ENCODE data around the gene MTA1.

The MTA1 gene

GRCh38 chr14:105421723-105422615 lies 2.3 kb downstream of the MTA1 start:
- H3K4me3 ChIP-seq (ENCODE audit: low read depth, low read length), result peak overlapping the region; percentile 75
- no peak for TF ChIP-seq CTCF (IDR thresholded peaks at IDR 0.05; ENCODE audit: low read depth, low read length)

- TF ChIP-seq CTCF (IDR thresholded peaks at IDR 0.05; ENCODE audit: low read depth, low read length), result no peak
- H3K4me3 ChIP-seq (ENCODE audit: low read depth, low read length), result no peak overlapping the region
Observed at GRCh38 chr14:105422695-105423487, 3.3 kb downstream of the MTA1 start.

GRCh38 chr14:105423488-105424195 lies 4.0 kb downstream of the MTA1 start:
- no peak for TF ChIP-seq CTCF (IDR thresholded peaks at IDR 0.05; ENCODE audit: low read depth, low read length)
- H3K4me3 ChIP-seq (ENCODE audit: low read depth, low read length), result no peak overlapping the region

- H3K4me3 ChIP-seq (ENCODE audit: low read depth, low read length), result no peak overlapping the region
- TF ChIP-seq CTCF (IDR thresholded peaks at IDR 0.05; ENCODE audit: low read depth, low read length), result no peak
Observed at GRCh38 chr14:105424861-105425260, 5.2 kb downstream of the MTA1 start.

- no peak for TF ChIP-seq CTCF (IDR thresholded peaks at IDR 0.05; ENCODE audit: low read depth, low read length)
- no peak overlapping the region for H3K4me3 ChIP-seq (ENCODE audit: low read depth, low read length)
Observed at GRCh38 chr14:105425823-105426247, 6.2 kb downstream of the MTA1 start.

GRCh38 chr14:105426416-105427130 lies 6.9 kb downstream of the MTA1 start:
- no peak for TF ChIP-seq CTCF (IDR thresholded peaks at IDR 0.05; ENCODE audit: low read depth, low read length)
- H3K4me3 ChIP-seq (ENCODE audit: low read depth, low read length), result no peak overlapping the region

Data from WI38 (cell line).